Measurements from ENCODE around the gene RPF1. TPM values are rescaled to one million over a fixed set of nuclear protein-coding genes. Genes with fewer than 3 reads are reported as not detected.

Gene RPF1
- total and polyA plus RNA-seq, 2 experiments from 2014 or later = 48.3 to 65.4 TPM

DNA sequence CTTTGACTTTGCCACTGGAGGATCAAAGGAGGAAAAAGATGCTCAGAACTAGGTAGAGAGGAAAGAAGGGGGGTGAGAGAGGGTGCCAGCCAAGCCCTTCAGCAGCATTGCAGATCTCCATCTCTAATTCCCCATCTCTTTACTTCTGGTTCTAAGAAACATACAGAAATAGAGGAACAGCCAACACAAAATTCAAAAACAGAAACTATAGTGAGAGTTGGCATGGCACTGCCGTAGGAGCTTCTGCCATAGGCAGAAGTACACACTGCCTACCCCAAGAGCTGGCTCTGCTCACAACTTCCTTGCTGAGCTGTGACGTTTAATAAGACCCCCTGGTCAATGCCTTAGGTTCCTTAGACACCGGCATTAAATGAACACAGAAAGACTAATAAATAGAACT is 26.6 kb upstream of the RPF1 start:
- Histone ChIP-seq H3K4me1 (ENCODE audit: low read depth) (no peaks in the 10 kb centered on the region), H3K27me3 (peaks cover 32% of the 10 kb centered on the region), H3K27ac (no peak overlapping the region), H3K36me3 (no peaks in the 10 kb centered on the region), H3K4me3 (no peak overlapping the region), H3K9me3 (ENCODE audit: low read depth) (no peaks in the 10 kb centered on the region)
- DNase-seq (ENCODE audit: low read depth in 1 of 2, low spot score in 1 of 2) = no peak
- TF ChIP-seq, protein P1, sequence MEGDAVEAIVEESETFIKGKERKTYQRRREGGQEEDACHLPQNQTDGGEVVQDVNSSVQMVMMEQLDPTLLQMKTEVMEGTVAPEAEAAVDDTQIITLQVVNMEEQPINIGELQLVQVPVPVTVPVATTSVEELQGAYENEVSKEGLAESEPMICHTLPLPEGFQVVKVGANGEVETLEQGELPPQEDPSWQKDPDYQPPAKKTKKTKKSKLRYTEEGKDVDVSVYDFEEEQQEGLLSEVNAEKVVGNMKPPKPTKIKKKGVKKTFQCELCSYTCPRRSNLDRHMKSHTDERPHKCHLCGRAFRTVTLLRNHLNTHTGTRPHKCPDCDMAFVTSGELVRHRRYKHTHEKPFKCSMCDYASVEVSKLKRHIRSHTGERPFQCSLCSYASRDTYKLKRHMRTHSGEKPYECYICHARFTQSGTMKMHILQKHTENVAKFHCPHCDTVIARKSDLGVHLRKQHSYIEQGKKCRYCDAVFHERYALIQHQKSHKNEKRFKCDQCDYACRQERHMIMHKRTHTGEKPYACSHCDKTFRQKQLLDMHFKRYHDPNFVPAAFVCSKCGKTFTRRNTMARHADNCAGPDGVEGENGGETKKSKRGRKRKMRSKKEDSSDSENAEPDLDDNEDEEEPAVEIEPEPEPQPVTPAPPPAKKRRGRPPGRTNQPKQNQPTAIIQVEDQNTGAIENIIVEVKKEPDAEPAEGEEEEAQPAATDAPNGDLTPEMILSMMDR (IDR thresholded peaks at IDR 0.05; ENCODE audit: low read depth, low read length) = no peak

DNA sequence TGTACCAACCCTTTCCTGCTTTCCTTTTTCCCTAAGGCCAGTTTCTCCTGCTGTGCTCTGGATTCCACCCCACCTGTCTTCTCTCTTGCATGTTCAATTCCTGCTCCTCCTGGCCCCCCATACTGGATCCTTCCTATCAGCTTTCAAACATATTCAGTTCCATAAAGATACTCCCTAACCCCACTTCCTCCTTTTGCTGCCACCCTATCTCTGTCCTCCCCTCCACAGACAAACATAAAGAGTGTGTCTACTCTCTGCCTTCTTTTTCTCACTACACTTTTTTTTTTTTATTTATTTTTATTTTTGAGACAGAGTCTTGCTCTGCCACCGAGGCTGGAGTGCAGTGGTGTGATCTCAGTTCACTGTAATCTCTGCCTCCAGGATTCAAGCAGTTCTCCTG is 16.9 kb upstream of the RPF1 start:
- DNase-seq (ENCODE audit: low read depth in 1 of 2, low spot score in 1 of 2) = no peak
- no peaks in the 10 kb centered on the region for H3K4me1 ChIP-seq (ENCODE audit: low read depth)

DNA sequence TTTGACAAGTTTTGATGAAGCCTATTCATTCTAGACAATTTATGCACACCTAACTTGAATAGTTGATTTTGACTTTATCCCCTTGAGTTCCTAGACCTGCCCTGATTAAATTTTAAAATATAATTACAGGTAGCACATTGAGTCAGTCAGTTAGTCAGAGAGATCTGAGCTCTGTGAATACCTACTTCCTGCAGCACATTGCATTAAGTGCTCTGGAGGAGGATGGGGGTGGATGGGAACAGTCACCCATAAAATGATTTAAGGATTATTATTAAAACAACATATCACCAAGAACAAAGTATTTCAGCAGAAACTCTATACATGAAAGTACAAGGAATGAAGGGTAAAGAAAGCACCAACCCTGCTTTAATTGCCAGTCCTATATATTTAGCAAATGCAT is 11.8 kb upstream of the RPF1 start:
- Histone ChIP-seq H3K36me3 (no peaks in the 10 kb centered on the region), H3K27me3 (peaks cover 100% of the 10 kb centered on the region)

More for the DNA sequence above, 16.9 kb upstream of the RPF1 start:
- no peak overlapping the region for H3K4me3 ChIP-seq
- no peaks in the 10 kb centered on the region for H3K9me3 ChIP-seq (ENCODE audit: low read depth)
- peaks cover 99% of the 10 kb centered on the region for H3K27me3 ChIP-seq
- no peak overlapping the region for H3K27ac ChIP-seq
- H3K36me3 ChIP-seq = no peaks in the 10 kb centered on the region
- TF ChIP-seq, protein P1 (IDR thresholded peaks at IDR 0.05; ENCODE audit: low read depth, low read length) = no peak

DNA sequence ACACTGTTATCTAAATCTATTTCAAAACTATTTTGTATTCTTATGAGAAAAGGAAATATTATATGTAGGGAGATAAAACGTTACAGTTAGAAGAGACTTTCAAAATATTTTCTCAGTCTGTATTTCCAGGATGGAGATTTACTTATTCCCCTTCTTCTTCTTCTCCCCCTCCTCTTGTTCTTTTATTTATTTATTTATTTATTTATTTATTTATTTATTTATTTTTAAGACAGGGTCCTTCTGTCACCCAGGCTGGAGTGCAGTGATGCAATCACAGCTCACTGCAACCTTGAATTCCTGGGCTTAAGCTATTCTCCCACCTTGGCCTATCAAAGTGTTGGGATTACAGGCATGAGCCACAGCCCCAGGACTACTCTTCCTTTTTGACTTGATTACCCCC is 2.8 kb upstream of the RPF1 start:
- Histone ChIP-seq H3K9me3 (ENCODE audit: low read depth) (no peaks in the 10 kb centered on the region), H3K36me3 (peaks cover 3% of the 10 kb centered on the region), H3K27me3 (peaks cover 68% of the 10 kb centered on the region), H3K27ac (no peak overlapping the region), H3K4me1 (ENCODE audit: low read depth) (peaks cover 9% of the 10 kb centered on the region), H3K4me3 (no peak overlapping the region)
- DNase-seq (ENCODE audit: low read depth in 1 of 2, low spot score in 1 of 2) = no peak
- TF ChIP-seq, protein P1 (IDR thresholded peaks at IDR 0.05; ENCODE audit: low read depth, low read length) = no peak

More for the DNA sequence above, 11.8 kb upstream of the RPF1 start:
- no peak for DNase-seq (ENCODE audit: low read depth in 1 of 2, low spot score in 1 of 2)
- H3K4me1 ChIP-seq (ENCODE audit: low read depth) = no peaks in the 10 kb centered on the region
- no peaks in the 10 kb centered on the region for H3K9me3 ChIP-seq (ENCODE audit: low read depth)
- TF ChIP-seq, protein P1 (IDR thresholded peaks at IDR 0.05; ENCODE audit: low read depth, low read length) = no peak
- H3K27ac ChIP-seq = no peak overlapping the region
- no peak overlapping the region for H3K4me3 ChIP-seq

DNA sequence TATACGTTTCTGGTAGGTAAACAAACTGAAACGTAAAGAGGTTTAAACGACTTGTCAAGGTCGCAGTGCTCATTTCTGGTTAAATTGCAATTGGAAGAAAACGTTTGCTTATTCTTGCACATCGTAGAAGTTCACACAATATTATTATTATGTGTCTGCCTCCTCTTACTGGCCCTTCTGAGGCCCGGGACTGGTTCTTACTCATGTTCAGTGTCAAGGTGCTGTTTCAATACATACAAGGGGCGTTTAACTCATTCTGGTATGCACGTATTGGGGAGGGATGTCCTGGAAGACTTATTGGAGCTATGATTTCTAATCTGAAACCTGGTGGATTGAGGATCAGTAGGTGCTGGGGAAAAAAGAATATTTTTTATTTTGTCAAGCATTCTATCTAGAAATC is 932 bp downstream of the RPF1 start:
- Histone ChIP-seq H3K27me3 (peaks cover 30% of the 10 kb centered on the region), H3K4me3 (peak overlapping the region; percentile 86), H3K36me3 (peaks cover 18% of the 10 kb centered on the region), H3K9me3 (ENCODE audit: low read depth) (no peaks in the 10 kb centered on the region), H3K4me1 (ENCODE audit: low read depth) (peaks cover 9% of the 10 kb centered on the region), H3K27ac (peak overlapping the region; percentile 85)
- no peak for DNase-seq (ENCODE audit: low read depth in 1 of 2, low spot score in 1 of 2)
- TF ChIP-seq, protein P1 (IDR thresholded peaks at IDR 0.05; ENCODE audit: low read depth, low read length) = no peak

DNA sequence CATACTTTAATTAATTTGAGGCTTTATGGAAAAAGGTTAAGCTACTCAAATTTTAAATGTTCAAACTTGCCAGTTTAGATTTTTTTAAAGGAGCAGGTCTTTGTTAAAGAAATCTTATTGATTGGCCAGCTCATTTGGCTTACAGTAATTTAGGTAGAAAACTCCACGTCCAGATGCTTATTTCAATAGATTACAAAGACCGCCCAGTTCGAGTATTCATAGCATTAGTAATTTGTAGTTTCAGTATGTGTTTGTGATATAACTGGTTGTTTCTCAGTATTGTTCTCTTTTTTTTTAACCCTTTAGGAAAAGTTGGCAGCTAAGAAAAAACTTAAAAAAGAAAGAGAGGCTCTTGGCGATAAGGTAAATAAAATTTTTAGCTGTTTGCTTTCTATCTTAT is 1.6 kb downstream of the RPF1 start:
- Histone ChIP-seq H3K4me1 (ENCODE audit: low read depth) (peaks cover 9% of the 10 kb centered on the region), H3K9me3 (ENCODE audit: low read depth) (no peaks in the 10 kb centered on the region), H3K36me3 (peaks cover 23% of the 10 kb centered on the region), H3K27ac (no peak overlapping the region), H3K27me3 (peaks cover 24% of the 10 kb centered on the region), H3K4me3 (peak overlapping the region; percentile 86)
- no peak for DNase-seq (ENCODE audit: low read depth in 1 of 2, low spot score in 1 of 2)
- TF ChIP-seq, protein P1 (IDR thresholded peaks at IDR 0.05; ENCODE audit: low read depth, low read length) = no peak

All from cardiac muscle cell (in vitro differentiated cells and primary cell).